ENCODE measurements around the gene DIP2A.

GRCh38 chr21:46475296-46475695 is 16.6 kb downstream of the DIP2A start:
- TF ChIP-seq CTCF (IDR thresholded peaks at IDR 0.05) (no peak), POLR2A (IDR thresholded peaks at IDR 0.05) (no peak)
